ENCODE results near the gene AOX1.

DNA sequence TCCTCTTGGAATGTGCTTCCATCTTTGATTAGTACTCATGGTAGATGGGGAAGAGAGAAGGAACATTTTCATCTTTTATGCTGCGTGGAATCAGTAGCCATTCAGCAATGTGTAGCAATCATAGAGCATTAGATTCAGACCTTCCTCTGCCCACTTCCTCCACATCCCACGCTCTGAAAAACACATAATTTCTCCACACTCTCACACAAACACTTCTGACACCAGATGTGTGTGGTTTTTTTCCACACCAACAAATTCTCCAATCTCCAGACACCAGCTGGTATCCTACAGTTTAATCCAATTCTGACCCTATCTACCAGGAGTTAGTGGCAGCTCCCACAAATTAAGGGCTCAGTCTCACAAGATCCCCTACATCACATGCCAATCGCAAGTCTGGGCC is 103.3 kb downstream of the AOX1 start:
- TF ChIP-seq, protein P1, sequence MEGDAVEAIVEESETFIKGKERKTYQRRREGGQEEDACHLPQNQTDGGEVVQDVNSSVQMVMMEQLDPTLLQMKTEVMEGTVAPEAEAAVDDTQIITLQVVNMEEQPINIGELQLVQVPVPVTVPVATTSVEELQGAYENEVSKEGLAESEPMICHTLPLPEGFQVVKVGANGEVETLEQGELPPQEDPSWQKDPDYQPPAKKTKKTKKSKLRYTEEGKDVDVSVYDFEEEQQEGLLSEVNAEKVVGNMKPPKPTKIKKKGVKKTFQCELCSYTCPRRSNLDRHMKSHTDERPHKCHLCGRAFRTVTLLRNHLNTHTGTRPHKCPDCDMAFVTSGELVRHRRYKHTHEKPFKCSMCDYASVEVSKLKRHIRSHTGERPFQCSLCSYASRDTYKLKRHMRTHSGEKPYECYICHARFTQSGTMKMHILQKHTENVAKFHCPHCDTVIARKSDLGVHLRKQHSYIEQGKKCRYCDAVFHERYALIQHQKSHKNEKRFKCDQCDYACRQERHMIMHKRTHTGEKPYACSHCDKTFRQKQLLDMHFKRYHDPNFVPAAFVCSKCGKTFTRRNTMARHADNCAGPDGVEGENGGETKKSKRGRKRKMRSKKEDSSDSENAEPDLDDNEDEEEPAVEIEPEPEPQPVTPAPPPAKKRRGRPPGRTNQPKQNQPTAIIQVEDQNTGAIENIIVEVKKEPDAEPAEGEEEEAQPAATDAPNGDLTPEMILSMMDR (IDR thresholded peaks at IDR 0.05 in 2 of 3, conservative IDR thresholded peaks at IDR 0.05 in 1 of 3; ENCODE audit: borderline replicate concordance in 1 of 3, insufficient read depth in 1 of 3, low read depth in 2 of 3, low read length in 2 of 3), result no peak
- TF ChIP-seq POLR2AphosphoS5 (IDR thresholded peaks at IDR 0.05; ENCODE audit: low read depth, low read length), result no peak
